ENCODE results near the gene C15orf40. TPM values are rescaled to one million over a fixed set of nuclear protein-coding genes. Genes with fewer than 3 reads are reported as not detected.
A peak's percentile ranks its signal among the peaks of the same experiment; 100 is the strongest.
"Not testable (repeated sequence)": the region's sequence is repeated elsewhere in the genome, so short reads cannot be mapped to it uniquely, and the experiment has no call there.

C15orf40 gene
- total RNA-seq, 2 experiments from 2014 or later = 20.2 to 23.1 TPM

DNA sequence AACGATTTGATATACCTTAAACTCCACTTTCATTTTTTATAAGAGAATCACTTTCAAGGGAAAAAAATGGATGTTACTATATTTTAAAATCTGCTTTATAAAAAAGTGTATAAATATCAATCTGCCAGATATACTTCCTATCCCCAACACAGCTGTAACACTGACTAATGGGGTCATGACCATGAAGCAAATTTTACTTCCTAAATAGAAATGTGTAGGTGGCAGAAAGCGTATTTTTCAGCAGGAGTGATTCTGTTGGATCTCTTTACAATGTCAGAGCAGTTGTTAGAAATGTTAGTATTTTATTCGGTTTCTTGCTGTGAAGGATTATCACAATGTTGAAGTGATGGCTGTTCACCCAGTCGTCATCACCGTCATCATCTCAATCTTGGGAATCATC is 5.5 kb upstream of the C15orf40 start:
- H3K4me3 Mint-ChIP-seq = no peak overlapping the region
- H3K27ac Mint-ChIP-seq = no peak overlapping the region
- peaks cover 7% of the 10 kb centered on the region for H3K9me3 Mint-ChIP-seq (ENCODE audit: low read depth)
- ATAC-seq (no peak), DNase-seq (no peak)
- peaks cover 30% of the 10 kb centered on the region for H3K36me3 Mint-ChIP-seq (ENCODE audit: low read depth)
- H3K4me1 Mint-ChIP-seq = peaks cover 29% of the 10 kb centered on the region
- ChIA-PET CTCF (no interaction called here), POLR2A (interaction anchor here (1.1 kb wide), 1 partner anchor 168 kb away, joined by 3 read pairs; no protein-coding TSS in a partner anchor)
- no peaks in the 10 kb centered on the region for H3K27me3 Mint-ChIP-seq
- intact Hi-C loops (cut with DNase I, micrococcal nuclease) = no loop called here

DNA sequence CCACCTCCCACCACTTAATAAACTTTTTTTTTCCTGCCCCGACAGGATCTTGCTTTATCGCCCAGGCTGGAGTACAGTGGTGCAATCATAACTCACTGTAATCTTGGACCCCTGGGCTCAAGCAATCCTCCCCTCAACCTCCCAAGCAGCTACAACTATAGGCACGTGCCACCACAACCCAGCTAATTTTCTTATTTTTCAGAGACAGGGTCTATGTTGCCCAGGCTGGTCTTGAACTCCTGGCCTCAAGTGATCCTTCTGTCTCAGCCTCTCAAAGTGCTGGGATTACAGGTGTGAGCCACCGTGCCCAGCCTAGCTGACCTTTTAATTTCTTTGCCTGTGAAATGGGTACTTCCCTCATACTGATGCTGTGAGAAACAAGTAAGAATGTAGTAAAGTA is 3.9 kb upstream of the C15orf40 start:
- ChIA-PET POLR2A (no interaction called here), CTCF (no interaction called here)
- Mint-ChIP-seq H3K4me3 (no peak overlapping the region), H3K27me3 (no peaks in the 10 kb centered on the region), H3K4me1 (peaks cover 35% of the 10 kb centered on the region), H3K36me3 (ENCODE audit: low read depth) (peaks cover 30% of the 10 kb centered on the region), H3K9me3 (ENCODE audit: low read depth) (peaks cover 7% of the 10 kb centered on the region), H3K27ac (no peak overlapping the region)
- no peak for DNase-seq
- intact Hi-C loops (cut with DNase I, micrococcal nuclease) = no loop called here
- ATAC-seq = no peak

DNA sequence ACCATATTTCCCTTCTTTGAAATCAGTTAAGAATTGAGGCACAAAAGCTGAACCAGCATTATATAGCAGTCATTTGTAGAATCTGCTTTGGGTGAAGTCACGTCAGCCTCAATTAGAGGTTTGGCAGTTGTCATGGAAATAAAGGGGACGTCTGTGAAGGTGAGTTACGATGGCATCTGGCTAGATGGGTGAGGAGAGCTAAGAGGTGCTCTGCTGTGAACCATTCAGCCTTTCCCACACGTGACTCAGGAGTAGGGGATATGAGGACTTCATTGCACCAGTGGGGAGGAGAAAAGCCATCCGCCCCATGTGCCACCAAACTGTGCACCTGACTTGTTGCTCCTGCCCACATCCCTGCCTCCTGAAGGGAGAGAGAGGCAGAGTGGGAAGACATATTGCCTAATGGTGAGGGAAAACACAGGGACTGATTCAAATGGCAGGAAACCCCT is 2.8 kb upstream of the C15orf40 start:
- CTCF ChIA-PET = no interaction called here
- intact Hi-C loops (cut with DNase I, micrococcal nuclease) = loop anchor here (5.0 kb wide), 4 partner anchors 193 to 558 kb away; partner anchors contain the start of genes HDGFL3 (in 1 of the 2) and RPS17 (in 1 of the 2)
- H3K4me1 Mint-ChIP-seq = peaks cover 44% of the 10 kb centered on the region
- no peak for ATAC-seq
- POLR2A ChIA-PET = no interaction called here
- H3K9me3 Mint-ChIP-seq (ENCODE audit: low read depth) = peaks cover 7% of the 10 kb centered on the region
- H3K27me3 Mint-ChIP-seq = no peaks in the 10 kb centered on the region
- peak overlapping the region; percentile 27 for H3K27ac Mint-ChIP-seq
- DNase-seq = no peak
- H3K36me3 Mint-ChIP-seq (ENCODE audit: low read depth) = peaks cover 32% of the 10 kb centered on the region
- no peak overlapping the region for H3K4me3 Mint-ChIP-seq

DNA sequence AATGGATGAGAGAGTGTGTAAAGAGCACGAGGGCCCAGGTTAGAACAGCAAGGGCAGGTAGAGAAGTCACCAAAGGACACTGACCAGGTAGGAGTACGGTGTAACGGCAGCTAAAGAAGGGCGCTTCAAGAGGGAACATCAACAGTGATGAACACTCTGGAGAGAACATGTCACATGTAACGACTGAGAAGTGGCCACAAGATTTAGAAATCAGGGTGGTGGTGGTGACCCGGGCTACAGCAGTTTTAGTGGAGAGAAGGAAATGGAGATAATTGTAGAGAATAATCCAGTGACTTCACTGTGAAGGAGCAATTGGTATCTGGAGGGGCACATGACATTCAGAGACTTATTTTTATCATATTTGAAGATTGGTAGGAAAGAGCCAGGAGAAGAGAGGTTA is 1.2 kb upstream of the C15orf40 start:
- H3K27ac Mint-ChIP-seq = peak overlapping the region; percentile 96
- POLR2A ChIA-PET = no interaction called here
- peak overlapping the region; percentile 89 for H3K4me3 Mint-ChIP-seq

DNA sequence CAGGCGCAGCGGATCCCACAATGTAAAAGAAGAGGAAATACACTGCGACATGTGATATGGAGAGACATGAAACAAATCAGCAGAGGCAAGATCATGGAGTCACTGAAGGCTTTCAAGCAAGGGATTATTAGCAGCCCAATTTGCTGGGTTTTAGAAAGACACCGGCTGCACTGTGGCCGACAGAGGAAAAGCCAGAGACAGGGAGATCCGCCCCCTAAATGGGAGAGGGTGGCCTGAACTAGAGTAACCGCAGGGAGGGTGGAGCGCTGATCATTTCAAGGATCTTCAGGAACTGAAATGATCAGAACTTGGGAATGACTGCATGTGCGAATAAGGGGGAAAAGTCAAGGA is 612 bp upstream of the C15orf40 start:
- Mint-ChIP-seq H3K4me3 (peak overlapping the region; percentile 89), H3K4me1 (peaks cover 48% of the 10 kb centered on the region), H3K36me3 (ENCODE audit: low read depth) (peaks cover 35% of the 10 kb centered on the region), H3K27me3 (no peaks in the 10 kb centered on the region), H3K27ac (peak overlapping the region; percentile 96), H3K9me3 (ENCODE audit: low read depth) (peaks cover 7% of the 10 kb centered on the region)
- DNase-seq (no peak), ATAC-seq (no peak)
- CTCF ChIA-PET = interaction anchor here (0.6 to 2.3 kb wide), 6 partner anchors 9 to 163 kb away, joined by 3 to 18 read pairs (median 6); partner anchors contain the start of gene RAMAC
- POLR2A ChIA-PET = interaction anchor here (0.9 to 1.5 kb wide), 2 partner anchors 196 to 472 kb away, joined by 3 to 4 read pairs; partner anchors contain the start of gene RPS17
- intact Hi-C loops (cut with DNase I, micrococcal nuclease) = loop anchor here (5.0 kb wide), 4 partner anchors 195 to 560 kb away; partner anchors contain the start of genes HDGFL3 (in 1 of the 2) and RPS17 (in 1 of the 2)

More for the DNA sequence above, 1.2 kb upstream of the C15orf40 start:
- Mint-ChIP-seq H3K9me3 (ENCODE audit: low read depth) (peaks cover 7% of the 10 kb centered on the region), H3K27me3 (no peaks in the 10 kb centered on the region), H3K4me1 (peaks cover 47% of the 10 kb centered on the region), H3K36me3 (ENCODE audit: low read depth) (peaks cover 34% of the 10 kb centered on the region)
- intact Hi-C loops (cut with DNase I, micrococcal nuclease) = loop anchor here (5.0 kb wide), 4 partner anchors 195 to 560 kb away; partner anchors contain the start of genes HDGFL3 (in 1 of the 2) and RPS17 (in 1 of the 2)
- DNase-seq (no peak), ATAC-seq (no peak)
- CTCF ChIA-PET = interaction anchor here (0.6 to 1.2 kb wide), 4 partner anchors 33 to 481 kb away, joined by 3 to 4 read pairs (median 4); no protein-coding TSS in a partner anchor

DNA sequence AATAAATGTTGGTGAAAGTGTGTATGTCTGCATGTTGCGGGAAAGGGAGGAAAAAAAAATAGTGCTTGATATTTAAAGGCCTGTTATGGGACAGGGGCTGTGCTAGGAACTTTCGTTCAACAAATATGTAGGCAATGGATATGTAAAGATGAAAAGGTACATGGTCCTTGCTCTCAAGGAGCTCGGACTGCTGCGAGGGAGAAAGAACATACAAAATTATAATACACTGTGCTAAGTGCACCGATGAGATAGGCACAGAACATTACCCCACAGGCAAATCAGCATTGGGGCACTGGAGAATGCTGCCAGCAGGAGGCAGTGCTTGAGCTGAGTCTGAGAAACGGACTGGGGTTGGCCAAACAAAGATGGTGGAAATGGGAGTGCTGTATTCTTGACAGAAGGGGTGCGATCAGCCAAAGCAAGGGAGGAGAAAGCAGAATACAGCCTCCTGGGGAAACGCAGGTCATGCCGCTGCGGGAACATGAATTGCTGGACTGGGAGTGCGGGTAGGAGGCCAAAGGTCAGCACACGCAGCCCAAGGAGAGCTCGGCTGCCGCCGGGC is 649 bp downstream of the C15orf40 start:
- H3K27ac Mint-ChIP-seq = peak overlapping the region; percentile 96
- H3K4me1 Mint-ChIP-seq = peaks cover 48% of the 10 kb centered on the region
- intact Hi-C loops (cut with DNase I, micrococcal nuclease) = loop anchor here (1.0 to 5.0 kb wide), 14 partner anchors 24 to 562 kb away; partner anchors contain the start of genes BTBD1 (in 2 of the 2), RPS17 (in 2 of the 2), AP3B2 (in 1 of the 2) and HDGFL3 (in 1 of the 2)
- peak; percentile 90 for DNase-seq
- H3K27me3 Mint-ChIP-seq = no peaks in the 10 kb centered on the region
- H3K4me3 Mint-ChIP-seq = peak overlapping the region; percentile 89
- H3K36me3 Mint-ChIP-seq (ENCODE audit: low read depth) = peaks cover 36% of the 10 kb centered on the region
- ChIA-PET CTCF (interaction anchor here (0.7 to 2.3 kb wide), 20 partner anchors 8 to 473 kb away, joined by 3 to 18 read pairs (median 4); partner anchors contain the start of genes BTBD1 and RAMAC), POLR2A (interaction anchor here (0.9 to 1.5 kb wide), 3 partner anchors 58 to 471 kb away, joined by 3 to 8 read pairs (median 4); partner anchors contain the start of gene RPS17)
- peak; percentile 67 for ATAC-seq
- H3K9me3 Mint-ChIP-seq (ENCODE audit: low read depth) = peaks cover 7% of the 10 kb centered on the region

DNA sequence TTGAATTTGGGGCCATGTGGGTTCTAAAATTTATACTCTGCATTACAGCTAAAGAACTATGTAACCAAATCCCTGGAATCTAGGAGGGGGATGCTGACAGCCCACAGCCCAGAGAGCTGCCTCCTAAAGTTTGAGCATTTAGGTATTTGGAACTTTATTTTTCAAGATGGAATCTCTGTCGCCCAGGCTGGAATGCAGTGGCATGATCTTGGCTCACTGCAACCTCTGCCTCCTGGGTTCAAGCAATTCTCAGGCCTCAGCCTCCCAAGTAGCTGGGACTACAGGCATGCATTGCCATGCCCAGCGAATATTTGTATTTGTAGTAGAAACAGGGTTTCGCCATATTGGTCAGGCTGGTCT is 10.8 kb downstream of the C15orf40 start:
- H3K36me3 Mint-ChIP-seq (ENCODE audit: low read depth); H3K9me3 Mint-ChIP-seq (ENCODE audit: low read depth); H3K4me3 Mint-ChIP-seq; DNase-seq; H3K27me3 Mint-ChIP-seq; H3K27ac Mint-ChIP-seq; H3K4me1 Mint-ChIP-seq; POLR2A ChIA-PET; ATAC-seq: not testable (repeated sequence)
- CTCF ChIA-PET = interaction anchor here (0.8 to 2.2 kb wide), 13 partner anchors 12 to 473 kb away, joined by 3 to 18 read pairs (median 3); partner anchors contain the start of gene RAMAC
- intact Hi-C loops (cut with DNase I, micrococcal nuclease) = loop anchor here (1.0 to 5.0 kb wide), 2 partner anchors 48 to 151 kb away; partner anchors contain the start of gene HOMER2 (in 1 of the 2)

DNA sequence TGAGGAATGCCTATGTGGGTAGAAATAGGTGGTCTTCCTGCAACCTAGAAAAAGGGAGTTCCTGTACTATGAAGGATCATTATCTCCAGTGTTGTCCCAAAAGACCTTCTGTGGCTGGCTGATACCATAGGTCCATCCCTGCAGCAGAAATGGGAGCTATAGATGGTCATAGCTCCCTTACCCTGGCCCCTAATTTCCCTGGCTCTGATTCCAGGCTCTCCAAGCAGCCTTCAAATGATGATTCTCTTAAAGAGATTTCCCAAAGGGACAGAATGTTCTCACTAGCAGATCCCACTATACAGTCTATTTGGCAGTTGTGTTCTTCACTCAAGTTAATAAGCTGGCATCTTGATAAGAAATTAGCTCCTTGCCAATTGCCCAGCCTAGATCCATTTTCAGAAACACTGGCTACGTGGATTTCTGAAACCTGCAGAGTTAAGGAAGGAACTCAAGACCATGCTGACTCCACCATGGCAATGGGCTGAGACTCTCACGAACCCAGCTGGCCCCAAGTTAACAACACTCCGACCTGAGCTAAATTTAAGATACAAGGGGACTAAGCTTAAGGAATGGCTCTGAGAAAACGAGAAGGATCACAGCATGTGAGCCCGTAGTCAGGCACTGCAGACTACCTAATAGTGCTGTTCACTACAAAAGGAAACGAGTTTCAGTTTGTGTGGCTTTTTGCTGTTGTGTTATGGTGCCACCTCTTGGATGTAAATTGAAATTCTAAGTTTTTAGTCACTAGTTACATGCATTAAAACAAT is 11.4 kb downstream of the C15orf40 start:
- Mint-ChIP-seq H3K9me3 (ENCODE audit: low read depth) (no peaks in the 10 kb centered on the region), H3K27me3 (no peaks in the 10 kb centered on the region), H3K4me3 (peak overlapping the region; percentile 53), H3K36me3 (ENCODE audit: low read depth) (no peaks in the 10 kb centered on the region), H3K27ac (peak overlapping the region; percentile 63), H3K4me1 (peaks cover 6% of the 10 kb centered on the region)
- ChIA-PET CTCF (interaction anchor here (0.6 to 2.2 kb wide), 20 partner anchors 11 to 472 kb away, joined by 3 to 18 read pairs (median 3); partner anchors contain the start of gene RAMAC), POLR2A (no interaction called here)
- intact Hi-C loops (cut with DNase I, micrococcal nuclease) = loop anchor here (1.0 to 5.0 kb wide), 2 partner anchors 48 to 151 kb away; partner anchors contain the start of gene HOMER2 (in 1 of the 2)
- DNase-seq (peak; percentile 41), ATAC-seq (peak; percentile 89)

DNA sequence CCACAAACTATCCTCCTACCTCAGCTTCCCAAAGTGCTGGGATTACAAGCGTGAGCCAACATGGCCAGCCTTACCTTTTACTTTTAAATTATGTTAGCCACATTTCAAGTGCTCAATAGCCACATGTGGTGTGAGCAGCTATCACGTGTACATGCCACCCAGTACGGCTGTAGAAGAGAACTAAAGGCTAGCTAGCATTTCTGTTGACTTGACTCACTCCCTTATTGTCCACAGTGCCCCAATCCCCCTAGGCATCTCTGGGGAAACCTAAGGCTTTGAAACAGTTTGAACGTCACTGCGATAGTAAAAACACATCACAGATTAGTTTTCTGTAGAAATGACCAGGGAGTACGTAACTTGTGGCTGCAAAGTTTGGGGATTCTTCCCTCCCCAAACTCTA is 12.0 kb downstream of the C15orf40 start:
- ATAC-seq (no peak), DNase-seq (no peak)
- Mint-ChIP-seq H3K27ac (no peak overlapping the region), H3K4me3 (no peak overlapping the region), H3K36me3 (ENCODE audit: low read depth) (no peaks in the 10 kb centered on the region), H3K4me1 (peaks cover 6% of the 10 kb centered on the region), H3K9me3 (ENCODE audit: low read depth) (no peaks in the 10 kb centered on the region), H3K27me3 (no peaks in the 10 kb centered on the region)
- CTCF ChIA-PET = interaction anchor here (0.6 to 2.2 kb wide), 13 partner anchors 11 to 247 kb away, joined by 3 to 18 read pairs (median 3); partner anchors contain the start of gene RAMAC
- intact Hi-C loops (cut with DNase I, micrococcal nuclease) = no loop called here
- POLR2A ChIA-PET = no interaction called here

DNA sequence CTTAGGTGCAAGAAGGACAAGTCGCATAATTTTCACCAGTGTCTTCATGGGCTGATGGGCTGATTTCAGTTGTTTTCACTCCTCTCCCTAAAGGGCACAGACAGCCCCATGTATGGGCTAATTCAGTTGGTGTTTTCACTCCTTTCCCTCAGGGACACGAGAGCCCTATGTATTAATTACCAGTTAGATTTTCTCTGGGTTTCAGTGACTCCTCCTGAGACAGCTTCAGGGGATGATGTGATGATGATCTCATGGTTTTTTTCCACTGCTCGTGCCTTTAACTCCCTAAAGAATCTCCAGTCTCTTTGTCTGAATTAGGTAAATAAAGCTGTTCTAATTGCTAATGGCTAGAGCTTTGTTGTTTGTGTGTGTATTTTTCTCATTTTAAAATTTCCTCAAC is 15.5 kb downstream of the C15orf40 start:
- intact Hi-C loops (cut with DNase I, micrococcal nuclease) = no loop called here
- H3K4me3 Mint-ChIP-seq = no peak overlapping the region
- H3K27me3 Mint-ChIP-seq = no peaks in the 10 kb centered on the region
- CTCF ChIA-PET = interaction anchor here (2.0 kb wide), 1 partner anchor 9 kb away, joined by 5 read pairs; no protein-coding TSS in a partner anchor
- ATAC-seq (no peak), DNase-seq (no peak)
- H3K4me1 Mint-ChIP-seq = peaks cover 6% of the 10 kb centered on the region
- no peak overlapping the region for H3K27ac Mint-ChIP-seq
- POLR2A ChIA-PET = interaction anchor here (0.6 kb wide), 1 partner anchor 37 kb away, joined by 5 read pairs; no protein-coding TSS in a partner anchor
- no peaks in the 10 kb centered on the region for H3K9me3 Mint-ChIP-seq (ENCODE audit: low read depth)
- peaks cover under 1% of the 10 kb centered on the region for H3K36me3 Mint-ChIP-seq (ENCODE audit: low read depth)

DNA sequence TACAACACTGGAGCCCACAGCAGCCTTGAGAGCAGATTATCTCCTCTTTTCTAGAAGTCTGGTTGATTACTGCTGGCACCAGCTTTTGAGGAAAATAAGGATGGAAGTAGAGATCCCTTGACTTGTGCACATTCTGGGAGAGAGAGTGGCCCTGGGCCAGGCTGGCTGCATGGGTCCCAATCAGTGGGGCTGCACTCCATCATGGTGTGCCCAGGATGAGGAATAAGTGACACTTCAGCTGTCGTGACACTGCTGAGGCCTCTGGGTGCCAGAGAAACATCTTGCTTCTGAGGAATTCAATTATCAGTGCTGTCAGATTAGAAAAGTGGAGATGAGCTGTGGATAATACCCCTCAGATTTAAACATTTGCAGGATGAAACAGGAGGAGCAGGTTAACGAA is 16.4 kb downstream of the C15orf40 start:
- H3K4me1 Mint-ChIP-seq = peaks cover 3% of the 10 kb centered on the region
- no peaks in the 10 kb centered on the region for H3K27me3 Mint-ChIP-seq
- no peak overlapping the region for H3K27ac Mint-ChIP-seq
- no peaks in the 10 kb centered on the region for H3K9me3 Mint-ChIP-seq (ENCODE audit: low read depth)
- intact Hi-C loops (cut with DNase I, micrococcal nuclease) = no loop called here
- ChIA-PET CTCF (interaction anchor here (1.0 to 2.0 kb wide), 3 partner anchors 8 to 353 kb away, joined by 3 to 5 read pairs (median 3); no protein-coding TSS in a partner anchor), POLR2A (no interaction called here)
- no peak overlapping the region for H3K4me3 Mint-ChIP-seq
- peaks cover 6% of the 10 kb centered on the region for H3K36me3 Mint-ChIP-seq (ENCODE audit: low read depth)
- ATAC-seq (no peak), DNase-seq (no peak)
